ACHN (cell line): ENCODE results near the gene ACP1.

Source experiments
- DNase-seq: peaks from one replicate; pipeline ENCODE4 v3.0.0-alpha.2; 2015
- in situ Hi-C: cut with HindIII; loops from 2 replicates; pipeline ENCODE4 v1.10.0; 2017; ENCODE audit warnings: low sequenced_read_pairs, low pct_ligation_motif_present, low pct_unique_long_range_greater_than_20kb

ACP1 gene

DNA sequence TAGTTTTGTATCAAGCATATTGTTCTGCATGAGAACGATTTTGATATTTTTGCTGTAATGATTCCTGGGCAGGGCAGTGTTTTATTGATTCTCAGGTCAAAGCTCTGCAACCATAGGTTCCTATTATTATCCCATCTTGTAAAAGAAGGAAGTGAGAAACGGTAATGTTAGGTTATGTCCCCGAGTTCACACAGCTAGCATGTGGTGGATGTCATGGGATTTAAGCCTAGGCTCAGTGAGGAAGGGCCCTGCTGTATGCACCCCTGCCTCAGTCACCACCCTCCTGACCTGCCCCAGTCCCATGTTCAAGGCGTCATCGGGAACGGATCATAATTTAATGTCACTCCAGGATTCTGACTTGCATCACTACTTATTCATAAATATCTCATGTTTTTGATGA, 10.7 kb downstream of the ACP1 start:
- in situ Hi-C loops: no loop called here
- no peak for DNase-seq

GRCh38 chr2:278312-278926, 13.7 kb downstream of the ACP1 start:
- DNase-seq: no peak
- in situ Hi-C loops: no loop called here

- in situ Hi-C loops: no loop called here
- no peak for DNase-seq
Observed at GRCh38 chr2:278927-279320, 14.2 kb downstream of the ACP1 start.

DNA sequence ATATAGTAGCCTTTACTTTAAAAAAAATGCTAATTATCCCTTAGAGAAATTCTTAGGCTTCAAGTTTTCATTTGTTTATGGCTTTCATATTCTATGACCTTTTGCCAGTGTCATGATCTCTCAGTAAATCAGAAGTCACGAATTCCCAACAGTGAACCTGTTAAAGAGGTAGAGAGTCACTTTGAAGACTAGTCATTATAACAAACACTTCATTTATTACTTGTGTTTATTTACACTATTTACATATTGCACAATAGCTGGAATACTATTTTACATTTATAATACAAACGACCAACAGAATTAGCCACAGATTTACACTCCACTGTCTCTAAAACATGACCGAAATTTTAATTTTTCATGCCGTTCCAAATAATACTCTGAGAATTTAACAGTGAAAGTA, 14.6 kb downstream of the ACP1 start:
- in situ Hi-C loops: no loop called here
- DNase-seq: no peak

DNA sequence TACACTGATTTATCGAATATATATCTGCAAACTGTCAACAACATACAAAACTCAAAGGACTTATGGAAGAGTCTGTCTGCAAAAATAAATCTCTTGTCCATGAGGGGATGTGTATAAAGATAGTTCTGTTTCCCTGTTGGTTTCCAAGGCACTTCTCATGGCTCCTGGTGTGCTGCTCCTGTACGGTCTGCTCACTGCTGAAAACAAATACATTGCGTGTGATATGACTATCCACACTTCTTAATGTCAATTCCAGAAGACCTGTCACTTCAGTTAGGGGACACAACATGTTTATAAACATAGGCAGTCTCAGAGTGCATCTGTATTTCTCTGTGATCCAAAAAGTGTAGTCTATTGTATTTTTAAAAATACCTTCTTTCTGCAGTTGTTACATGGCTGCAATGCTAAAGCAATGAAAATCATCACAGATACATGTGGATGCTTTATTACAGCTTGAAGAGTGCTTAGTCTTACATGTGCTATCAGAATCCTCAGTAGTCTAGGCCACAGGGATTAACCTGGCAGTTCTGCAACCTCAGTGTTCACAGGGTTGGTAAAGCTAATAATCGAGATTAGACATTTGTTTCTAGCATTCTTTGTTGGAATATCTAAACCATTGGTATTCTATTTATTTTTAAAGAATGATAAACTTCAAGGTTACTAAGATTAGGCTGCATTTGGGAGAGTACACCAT, 15.4 kb downstream of the ACP1 start:
- in situ Hi-C loops: no loop called here
- no peak for DNase-seq

GRCh38 chr2:280650-281110, 15.9 kb downstream of the ACP1 start:
- in situ Hi-C loops: no loop called here
- no peak for DNase-seq

DNA sequence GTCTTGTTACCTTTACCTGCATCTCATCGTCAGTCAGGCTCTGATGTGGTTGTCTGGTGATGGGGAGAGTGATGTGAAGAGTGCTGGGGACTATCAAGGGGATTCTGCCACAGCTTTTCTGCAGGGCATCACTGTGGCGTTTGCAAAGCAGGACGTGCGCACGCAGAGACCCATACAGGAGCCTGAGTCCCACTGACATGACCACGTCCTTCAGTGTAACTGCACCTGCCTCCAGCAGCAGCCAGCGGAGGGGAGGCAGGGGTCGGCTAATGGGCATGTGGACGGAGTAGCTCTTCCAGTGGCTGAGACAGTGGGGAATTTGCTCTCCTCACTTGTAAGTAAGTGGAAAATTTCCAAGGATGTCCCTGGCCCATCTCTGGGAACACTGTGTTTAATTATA, 16.6 kb downstream of the ACP1 start:
- in situ Hi-C loops: no loop called here
- no peak for DNase-seq

DNA sequence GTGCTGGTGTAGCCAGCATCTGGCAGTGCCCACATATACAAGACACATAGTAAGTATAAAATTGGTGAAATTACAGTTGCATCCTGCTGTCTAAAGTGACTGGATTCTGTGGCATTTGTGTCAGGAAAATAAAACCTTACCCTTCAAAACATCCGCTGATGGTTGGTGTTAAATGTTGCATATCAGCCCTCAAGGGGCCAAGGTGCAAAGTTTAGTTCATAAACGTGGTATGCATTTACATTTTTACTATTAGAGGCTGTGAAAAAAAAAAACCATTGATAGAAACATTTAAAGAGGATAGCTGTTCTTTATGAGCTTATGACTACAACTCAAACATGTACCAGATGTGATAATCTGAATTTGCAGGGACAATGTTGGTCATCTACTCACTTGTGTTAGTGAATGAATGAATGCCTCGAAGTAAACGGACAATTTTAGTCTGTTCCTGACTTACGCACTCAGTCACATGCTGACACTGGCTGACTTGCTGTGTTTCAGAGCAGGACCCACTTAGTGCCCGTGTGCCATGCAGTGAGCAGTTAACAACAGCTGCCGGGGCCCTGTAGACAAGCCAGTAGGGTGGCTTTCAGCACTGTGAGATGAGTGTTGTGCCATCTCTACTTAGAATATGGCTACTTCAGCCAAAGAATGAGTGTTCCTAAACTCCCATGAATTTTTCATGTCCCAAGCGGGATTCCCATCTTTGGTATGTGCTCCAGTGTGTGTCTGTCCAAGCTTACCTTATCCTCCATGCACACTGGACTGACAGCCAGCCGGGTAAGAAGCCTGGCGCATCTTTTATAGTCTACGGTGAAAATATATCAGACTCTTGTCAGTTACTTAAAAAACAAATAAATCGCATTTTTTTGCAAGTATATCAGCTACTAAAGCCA, 17.9 kb downstream of the ACP1 start:
- in situ Hi-C loops: no loop called here
- DNase-seq: no peak

DNA sequence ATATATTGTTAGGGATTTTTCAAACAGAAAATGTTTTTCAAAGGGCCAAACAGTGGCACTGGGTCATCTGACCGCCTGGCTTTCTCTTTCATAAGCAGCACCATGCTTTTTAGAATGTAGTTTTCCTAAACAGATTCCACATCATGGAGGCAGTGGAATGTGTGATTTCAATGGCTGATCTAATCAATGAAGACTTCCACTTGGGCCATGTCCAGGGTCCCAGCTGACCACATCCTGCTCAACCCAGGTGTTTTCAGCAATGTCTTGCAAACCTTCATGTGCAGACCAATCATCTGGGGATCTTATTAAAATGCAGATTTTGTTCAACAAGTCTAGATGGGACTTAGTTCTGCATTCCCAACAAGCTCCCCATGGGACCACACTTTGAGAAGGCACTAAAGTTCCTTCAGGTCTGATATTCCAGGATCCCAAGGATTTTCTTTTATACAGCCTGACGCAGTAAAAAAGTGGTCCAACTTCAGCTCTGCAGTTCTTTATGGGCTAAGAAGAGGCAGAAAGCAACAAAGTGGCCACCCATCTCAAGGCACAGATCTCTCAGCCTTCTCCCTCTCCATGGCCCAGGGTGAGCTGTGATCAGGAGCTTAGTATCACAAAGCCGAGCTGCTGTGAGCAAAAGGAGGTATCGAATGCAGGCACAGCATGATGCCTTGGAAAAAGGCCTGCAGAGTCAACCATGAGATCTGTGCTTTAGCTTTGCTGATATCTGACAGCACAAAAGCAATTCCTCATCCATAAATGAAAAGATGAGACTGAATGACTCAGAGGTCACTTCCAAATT, 19.4 kb downstream of the ACP1 start:
- no peak for DNase-seq
- in situ Hi-C loops: no loop called here

DNA sequence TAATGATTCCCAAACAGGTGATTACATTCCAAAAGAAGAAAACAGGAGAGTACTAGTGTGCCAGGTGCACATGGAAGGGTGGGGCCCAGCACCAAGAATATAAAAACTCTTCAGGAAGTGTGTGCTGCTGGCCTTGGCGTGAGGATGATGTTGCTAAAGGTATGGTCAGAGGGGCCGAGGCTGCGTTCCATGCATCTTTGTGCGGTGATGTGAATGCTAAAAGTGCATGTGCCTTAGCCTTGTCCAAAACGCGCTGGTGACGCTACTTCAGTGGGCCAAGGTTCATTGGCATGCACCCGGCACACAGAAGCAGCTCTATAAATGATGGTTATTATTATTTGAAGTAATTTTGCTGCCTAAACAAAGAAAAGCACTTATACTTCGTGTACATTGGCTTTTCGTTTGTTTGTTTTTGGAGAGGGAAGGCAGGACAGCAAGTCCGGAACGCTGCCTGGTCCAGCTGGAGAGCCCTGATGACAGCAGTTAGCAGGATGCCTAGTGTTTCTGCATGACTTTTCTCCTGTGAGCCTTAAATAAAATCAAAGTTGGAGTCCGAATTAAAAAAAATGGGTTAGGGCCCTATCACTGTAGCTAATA, 20.2 kb downstream of the ACP1 start:
- DNase-seq: no peak
- in situ Hi-C loops: no loop called here

GRCh38 chr2:285531-285930, 20.8 kb downstream of the ACP1 start:
- DNase-seq: peak; percentile 25
- in situ Hi-C loops: no loop called here

GRCh38 chr2:286035-286434, 21.3 kb downstream of the ACP1 start:
- DNase-seq: no peak
- in situ Hi-C loops: no loop called here

GRCh38 chr2:286774-287392, 22.1 kb downstream of the ACP1 start:
- in situ Hi-C loops: no loop called here
- DNase-seq: no peak

DNA sequence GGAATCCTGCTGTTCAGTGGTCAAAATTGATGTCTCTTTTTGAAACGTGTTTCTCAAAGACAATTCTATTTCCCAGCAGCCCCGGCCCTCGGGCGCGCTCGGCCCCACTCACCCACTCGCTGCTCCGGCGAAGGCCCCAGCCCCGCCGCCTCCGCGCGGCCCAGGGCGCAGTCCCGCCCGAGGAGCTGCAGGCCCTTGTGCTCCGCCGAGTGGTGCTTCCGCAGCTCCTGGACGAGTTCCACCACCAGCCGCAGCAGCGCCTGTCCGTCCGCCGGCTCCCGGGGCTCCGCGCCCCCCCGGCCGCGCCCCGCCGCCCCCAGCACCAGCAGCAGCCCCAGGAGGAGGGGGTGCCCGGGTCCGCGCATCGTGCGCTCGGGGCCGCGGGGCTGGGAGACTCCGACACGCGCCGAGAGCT, 22.7 kb downstream of the ACP1 start:
- DNase-seq: peak; percentile 41

DNA sequence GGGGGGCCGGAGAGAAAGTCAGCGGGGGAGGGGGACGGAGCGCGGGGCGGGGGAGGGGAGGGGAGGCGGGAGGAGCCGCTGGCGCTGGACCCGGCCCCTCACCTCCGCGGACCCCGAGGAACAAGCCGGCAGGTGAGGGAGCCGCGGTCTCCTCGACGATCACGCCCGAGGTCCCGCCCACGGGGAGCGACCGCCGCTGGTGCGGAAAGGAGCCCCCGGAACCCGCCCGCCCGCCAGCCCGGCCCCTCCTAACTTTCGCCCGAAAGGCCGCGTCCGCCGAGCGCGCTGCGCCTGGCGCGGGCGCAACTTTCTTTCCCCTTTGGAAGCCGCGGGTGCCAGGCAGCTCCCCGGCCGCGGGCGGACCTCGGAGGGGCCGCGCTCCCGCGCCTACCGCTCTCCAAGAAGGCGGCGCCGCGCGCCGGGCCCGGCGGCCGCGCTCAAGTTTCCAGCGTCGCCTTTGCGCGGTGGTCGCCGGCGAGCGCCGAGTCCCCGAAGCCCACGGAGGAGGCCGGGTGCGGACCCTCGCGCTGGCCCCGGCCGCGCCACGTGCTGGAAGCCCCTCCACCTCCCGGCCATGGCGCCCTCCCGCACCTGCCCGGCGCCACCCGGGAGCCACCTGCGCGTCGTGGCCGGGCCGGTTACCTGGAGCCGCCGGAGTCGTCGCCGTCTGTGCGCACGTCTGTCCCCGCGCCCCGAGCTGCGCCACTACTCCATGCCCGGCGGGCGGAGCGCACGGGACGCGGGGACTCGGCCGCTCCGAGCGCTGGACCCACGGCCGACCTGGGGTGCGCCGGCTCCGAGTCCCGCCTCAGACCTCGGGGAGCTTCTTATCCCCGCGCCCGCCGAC, 23.4 kb downstream of the ACP1 start, which contains the start of gene ALKAL2:
TSS of gene ALKAL2 (minus strand) at position 181 of the 847 bp plus-strand sequence. CDS start 256 bp downstream, outside the sequence.
- in situ Hi-C loops: no loop called here
- peak; percentile 27 for DNase-seq

More for the DNA sequence above, 22.7 kb downstream of the ACP1 start:
- in situ Hi-C loops: no loop called here

DNA sequence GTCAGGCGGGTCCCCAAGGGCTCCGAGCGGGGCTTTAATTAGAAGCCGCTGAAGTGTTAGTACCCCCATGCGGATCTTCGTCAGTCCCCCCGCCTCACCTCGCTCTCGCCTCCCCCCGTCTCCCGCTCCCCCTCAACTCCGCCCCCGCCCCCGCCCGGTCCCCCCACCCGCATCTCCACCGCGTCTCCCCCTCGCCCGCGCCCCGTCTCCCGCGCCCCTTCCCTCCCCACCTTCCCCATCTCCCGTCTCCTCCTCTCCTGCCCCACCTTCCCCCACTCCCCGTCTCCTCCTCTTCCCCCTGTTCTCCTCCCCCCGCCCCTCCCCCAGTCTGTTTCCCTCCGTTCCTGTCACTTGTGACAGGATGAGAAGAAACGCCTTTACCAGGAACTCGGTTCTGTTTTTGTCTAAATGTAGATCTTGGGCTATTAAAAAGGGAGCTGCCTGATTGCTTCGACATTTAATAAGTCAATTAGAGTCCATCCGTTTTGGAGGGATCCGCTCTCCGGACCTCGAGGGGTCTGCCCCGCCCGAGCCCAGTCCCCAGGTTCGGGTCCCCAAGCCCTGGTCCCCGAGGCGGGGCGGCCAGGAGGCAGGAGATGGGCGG, 24.1 kb downstream of the ACP1 start:
- in situ Hi-C loops: no loop called here
- DNase-seq: no peak
